Posterior vena cava (tissue), 2 donors: ENCODE data around the gene SIK2. TPM values are rescaled to one million over a fixed set of nuclear protein-coding genes. Genes with fewer than 3 reads are reported as not detected.

Experiments used
- DNase-seq: peaks from one replicate; pipeline ENCODE4 v3.0.0-alpha.2; 2020; ENCODE audit warnings: low spot score
- intact Hi-C, 2 donors: fragments of 100-400 bp; cut with DNase I; formaldehyde crosslinking; loops; one replicate each; pipeline versions ENCODE4 v1.14.1 to v1.14.2; 2022 to 2023
- total RNA-seq, 2 donors: library from RNA; stranded (reverse); fragmentation: NEBNext Ultra II Directional; extraction: Animal tissue kit (Norgen Biotek cat#: 25700); gene quantifications; one replicate each; pipeline ENCODE4 v1.2.1, GENCODE V29; 2021
- donor health status: DM: yes; HTN: yes; CAD: no.
- donor health status: DM: yes; HTN: yes; CAD: no.

The SIK2 gene
- total RNA-seq, 2 donors from 2014 or later, result 22.7 to 26.1 TPM

GRCh38 chr11:111574373-111575225, 27.6 kb upstream of the SIK2 start:
- intact Hi-C loops, result loop anchor here in 1 of 2 donors (10.0 kb wide), 1 partner anchor 270 kb away; no protein-coding TSS in a partner anchor
- DNase-seq, result no peak

GRCh38 chr11:111575740-111576139, 26.5 kb upstream of the SIK2 start:
- intact Hi-C loops, result loop anchor here in 1 of 2 donors (10.0 kb wide), 1 partner anchor 269 kb away; no protein-coding TSS in a partner anchor
- no peak for DNase-seq

- no peak for DNase-seq
- intact Hi-C loops, result loop anchor here in 1 of 2 donors (10.0 kb wide), 1 partner anchor 267 kb away; no protein-coding TSS in a partner anchor
These were observed 24.4 kb upstream of the SIK2 start for GRCh38 chr11:111577821-111578220.

- DNase-seq, result no peak
- intact Hi-C loops, result no loop called here
These were observed 20.9 kb upstream of the SIK2 start for GRCh38 chr11:111581341-111581740.

- intact Hi-C loops, result no loop called here
These were observed 20.1 kb upstream of the SIK2 start for GRCh38 chr11:111582163-111582562.

GRCh38 chr11:111582881-111583280, 19.4 kb upstream of the SIK2 start:
- DNase-seq, result no peak
- intact Hi-C loops, result no loop called here

More at GRCh38 chr11:111582163-111582562, 20.1 kb upstream of the SIK2 start:
- no peak for DNase-seq

- DNase-seq, result no peak
- intact Hi-C loops, result loop anchor here in 1 of 2 donors (5.0 kb wide), 1 partner anchor 1073 kb away; no protein-coding TSS in a partner anchor
These were observed 16.9 kb upstream of the SIK2 start for GRCh38 chr11:111585371-111585770.

- no peak for DNase-seq
These were observed 15.8 kb upstream of the SIK2 start for GRCh38 chr11:111586388-111586831.

GRCh38 chr11:111589114-111589513, 13.1 kb upstream of the SIK2 start:
- intact Hi-C loops, result loop anchor here in 1 of 2 donors (5.0 kb wide), 1 partner anchor 1077 kb away; no protein-coding TSS in a partner anchor
- no peak for DNase-seq

More at GRCh38 chr11:111586388-111586831, 15.8 kb upstream of the SIK2 start:
- intact Hi-C loops, result loop anchor here in 1 of 2 donors (5.0 kb wide), 1 partner anchor 1074 kb away; no protein-coding TSS in a partner anchor

GRCh38 chr11:111589886-111590499, 12.3 kb upstream of the SIK2 start:
- no peak for DNase-seq
- intact Hi-C loops, result loop anchor here in 1 of 2 donors (5.0 kb wide), 1 partner anchor 1078 kb away; no protein-coding TSS in a partner anchor

- DNase-seq, result no peak
- intact Hi-C loops, result no loop called here
These were observed 10.9 kb upstream of the SIK2 start for GRCh38 chr11:111591187-111591960.

- intact Hi-C loops, result no loop called here
- no peak for DNase-seq
These were observed 9.8 kb upstream of the SIK2 start for GRCh38 chr11:111592491-111592890.

GRCh38 chr11:111596319-111596718, 5.9 kb upstream of the SIK2 start:
- no peak for DNase-seq

GRCh38 chr11:111598148-111598547, 4.1 kb upstream of the SIK2 start:
- intact Hi-C loops, result no loop called here
- DNase-seq, result no peak

More at GRCh38 chr11:111596319-111596718, 5.9 kb upstream of the SIK2 start:
- intact Hi-C loops, result no loop called here

- intact Hi-C loops, result no loop called here
- no peak for DNase-seq
These were observed 3.7 kb upstream of the SIK2 start for GRCh38 chr11:111598559-111598958.

GRCh38 chr11:111601636-111601978, 642 bp upstream of the SIK2 start:
- DNase-seq, result no peak
- intact Hi-C loops, result loop anchor here (5.0 kb wide), 1 partner anchor 176 kb away; no protein-coding TSS in a partner anchor

GRCh38 chr11:111602865-111603610, 789 bp downstream of the SIK2 start:
- peak; percentile 83 for DNase-seq
- intact Hi-C loops, result loop anchor here (5.0 kb wide), 1 partner anchor 174 kb away; no protein-coding TSS in a partner anchor

GRCh38 chr11:111603611-111604130, 1.4 kb downstream of the SIK2 start:
- DNase-seq, result no peak
- intact Hi-C loops, result loop anchor here (5.0 kb wide), 1 partner anchor 174 kb away; no protein-coding TSS in a partner anchor
